Ascending aorta (tissue), 2 donors: Measurements from ENCODE around the gene DDX28. TPM values are rescaled to one million over a fixed set of nuclear protein-coding genes. Genes with fewer than 3 reads are reported as not detected.

Experiments used
- DNase-seq, 2 donors: peaks; one replicate each; pipeline ENCODE4 v3.0.0-alpha.2; 2019; ENCODE audit warnings: low spot score in 2 of 2
- H3K27ac ChIP-seq, 2 donors: fragments of 200-600 bp; sonication (generic); one replicate each; pipeline ENCODE4 v1.5.1; 2016 to 2017; ENCODE audit warnings: mild to moderate bottlenecking in 1 of 2
- H3K27me3 ChIP-seq: fragments of 200-600 bp; sonication (generic); one replicate; pipeline ENCODE4 v1.5.1; 2017
- H3K36me3 ChIP-seq, 2 donors: fragments of 200-600 bp; sonication (generic); one replicate each; pipeline ENCODE4 v1.5.1; 2016
- H3K4me1 ChIP-seq, 2 donors: fragments of 200-600 bp; sonication (generic); one replicate each; pipeline ENCODE4 v1.5.1; 2016 to 2017; ENCODE audit warnings: mild to moderate bottlenecking in 1 of 2
- H3K4me3 ChIP-seq, 2 donors: fragments of 200-600 bp; sonication (generic); one replicate each; pipeline ENCODE4 v1.5.1; 2016 to 2017; ENCODE audit warnings: mild to moderate bottlenecking in 1 of 2
- H3K9me3 ChIP-seq, 2 donors: fragments of 200-600 bp; sonication (generic); one replicate each; pipeline ENCODE4 v1.5.1; 2016
- intact Hi-C: fragments of 100-400 bp; cut with DNase I; formaldehyde crosslinking; loops from one replicate; pipeline ENCODE4 v1.15.1; 2023
- total RNA-seq: library from RNA; depleted of rRNA; stranded (reverse); fragments of >200 nt; gene quantifications from one replicate; pipeline ENCODE4 v1.1.0, GENCODE V29; 2016
- TF ChIP-seq, protein P1 (sequence below), 3 experiments: fragments of 200-600 bp in 2 of 3; fragments of 450-650 bp in 1 of 3; sonication (generic) in 2 of 3; IDR thresholded peaks; one replicate each; pipeline ENCODE4 v1.5.1; 2016 to 2019; ENCODE audit warnings: antibody characterized with exemption in 3 of 3, mild to moderate bottlenecking in 1 of 3, moderate library complexity in 1 of 3

Gene DDX28
- total RNA-seq, 1 donor from 2014 or later = 3.0 TPM

GRCh38 chr16:67987460-67988160, 35.4 kb downstream of the DDX28 start:
- H3K36me3 ChIP-seq = no peaks in the 10 kb centered on the region
- H3K27ac ChIP-seq = no peak overlapping the region
- no peaks in the 10 kb centered on the region for H3K27me3 ChIP-seq
- H3K4me1 ChIP-seq = no peaks in the 10 kb centered on the region
- no peak for DNase-seq
- intact Hi-C loops = no loop called here
- H3K9me3 ChIP-seq = no peaks in the 10 kb centered on the region
- TF ChIP-seq, protein P1, sequence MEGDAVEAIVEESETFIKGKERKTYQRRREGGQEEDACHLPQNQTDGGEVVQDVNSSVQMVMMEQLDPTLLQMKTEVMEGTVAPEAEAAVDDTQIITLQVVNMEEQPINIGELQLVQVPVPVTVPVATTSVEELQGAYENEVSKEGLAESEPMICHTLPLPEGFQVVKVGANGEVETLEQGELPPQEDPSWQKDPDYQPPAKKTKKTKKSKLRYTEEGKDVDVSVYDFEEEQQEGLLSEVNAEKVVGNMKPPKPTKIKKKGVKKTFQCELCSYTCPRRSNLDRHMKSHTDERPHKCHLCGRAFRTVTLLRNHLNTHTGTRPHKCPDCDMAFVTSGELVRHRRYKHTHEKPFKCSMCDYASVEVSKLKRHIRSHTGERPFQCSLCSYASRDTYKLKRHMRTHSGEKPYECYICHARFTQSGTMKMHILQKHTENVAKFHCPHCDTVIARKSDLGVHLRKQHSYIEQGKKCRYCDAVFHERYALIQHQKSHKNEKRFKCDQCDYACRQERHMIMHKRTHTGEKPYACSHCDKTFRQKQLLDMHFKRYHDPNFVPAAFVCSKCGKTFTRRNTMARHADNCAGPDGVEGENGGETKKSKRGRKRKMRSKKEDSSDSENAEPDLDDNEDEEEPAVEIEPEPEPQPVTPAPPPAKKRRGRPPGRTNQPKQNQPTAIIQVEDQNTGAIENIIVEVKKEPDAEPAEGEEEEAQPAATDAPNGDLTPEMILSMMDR (IDR thresholded peaks at IDR 0.05) = no peak
- no peak overlapping the region for H3K4me3 ChIP-seq

DNA sequence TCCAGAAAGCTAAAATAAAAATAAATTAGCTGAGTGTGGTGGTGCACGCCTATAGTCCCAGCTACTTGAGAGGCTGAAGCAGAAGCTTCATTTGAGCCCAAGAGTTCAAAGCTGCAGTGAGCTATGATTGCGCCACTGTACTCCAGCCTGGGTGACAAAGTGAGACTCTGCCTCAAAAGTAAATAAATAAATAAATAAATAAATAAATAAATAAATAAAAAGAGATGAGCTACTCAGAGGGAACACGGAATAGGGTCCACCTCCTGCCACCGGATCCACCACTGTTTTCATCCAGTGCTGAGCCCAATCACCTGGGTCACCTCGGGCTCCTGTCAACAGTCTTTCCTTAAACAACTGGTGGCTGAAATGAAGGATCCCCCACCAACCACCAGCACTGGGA, 36.1 kb downstream of the DDX28 start:
- DNase-seq = no peak
- intact Hi-C loops = no loop called here
- H3K4me1 ChIP-seq = no peaks in the 10 kb centered on the region
- H3K27ac ChIP-seq = no peak overlapping the region
- no peaks in the 10 kb centered on the region for H3K27me3 ChIP-seq
- TF ChIP-seq, protein P1 (IDR thresholded peaks at IDR 0.05) = no peak
- no peaks in the 10 kb centered on the region for H3K36me3 ChIP-seq
- H3K9me3 ChIP-seq = no peaks in the 10 kb centered on the region
- H3K4me3 ChIP-seq = no peak overlapping the region

DNA sequence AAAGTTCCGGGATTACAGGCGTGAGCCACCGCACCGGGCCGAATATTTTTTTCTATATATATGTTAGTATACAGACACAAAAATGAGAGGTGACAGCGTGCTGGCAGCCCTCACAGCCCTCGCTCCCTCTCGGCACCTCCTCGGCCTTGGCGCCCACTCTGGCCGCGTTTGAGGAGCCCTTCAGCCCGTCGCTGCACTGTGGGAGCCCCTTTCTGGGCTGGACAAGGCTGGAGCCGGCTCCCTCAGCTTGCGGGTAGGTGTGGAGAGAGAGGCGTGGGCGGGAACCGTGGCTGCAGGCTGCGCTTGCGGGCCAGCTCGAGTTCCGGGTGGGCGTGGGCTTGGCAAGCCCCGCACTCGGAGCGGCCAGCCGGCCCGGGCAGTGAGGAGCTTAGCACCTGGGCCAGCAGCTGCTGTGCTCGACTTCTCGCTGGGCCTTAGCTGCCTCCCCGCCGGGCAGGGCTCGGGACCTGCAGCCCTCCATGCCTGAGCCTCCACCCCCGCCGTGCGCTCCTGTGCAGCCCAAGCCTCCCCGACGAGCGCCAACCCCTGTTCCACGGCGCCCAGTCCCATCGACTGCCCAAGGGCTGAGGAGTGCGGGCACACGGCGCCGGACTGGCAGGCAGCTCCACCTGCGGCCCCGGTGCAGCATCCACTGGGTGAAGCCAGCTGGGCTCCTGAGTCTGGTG, 40.9 kb downstream of the DDX28 start:
- H3K4me3 ChIP-seq = no peak overlapping the region
- TF ChIP-seq, protein P1 (IDR thresholded peaks at IDR 0.05) = no peak
- H3K27ac ChIP-seq = no peak overlapping the region
- intact Hi-C loops = no loop called here
- H3K9me3 ChIP-seq = no peaks in the 10 kb centered on the region
- H3K4me1 ChIP-seq = no peaks in the 10 kb centered on the region
- no peaks in the 10 kb centered on the region for H3K27me3 ChIP-seq
- H3K36me3 ChIP-seq = no peaks in the 10 kb centered on the region
- no peak for DNase-seq

- TF ChIP-seq, protein P1 (IDR thresholded peaks at IDR 0.05) = no peak
- DNase-seq = no peak
- Histone ChIP-seq H3K9me3 (no peaks in the 10 kb centered on the region), H3K4me1 (no peaks in the 10 kb centered on the region), H3K4me3 (no peak within 1 kb of the TSS), H3K27ac (no peak within 1 kb of the TSS), H3K27me3 (no peaks in the 10 kb centered on the region), H3K36me3 (no peaks in the 10 kb centered on the region)
- intact Hi-C loops = no loop called here
Observed at GRCh38 chr16:67979955-67980678, 42.9 kb downstream of the DDX28 start, which contains the start of gene DPEP3. Gene DPEP3 (minus strand): TSS chr16:67980499. CDS start chr16:67980380, 119 bp downstream.

GRCh38 chr16:67977469-67978227, 45.4 kb downstream of the DDX28 start:
- Histone ChIP-seq H3K27me3 (no peaks in the 10 kb centered on the region), H3K36me3 (no peaks in the 10 kb centered on the region), H3K4me1 (no peaks in the 10 kb centered on the region), H3K9me3 (no peaks in the 10 kb centered on the region), H3K4me3 (no peak overlapping the region), H3K27ac (no peak overlapping the region)
- TF ChIP-seq, protein P1 (IDR thresholded peaks at IDR 0.05) = no peak
- DNase-seq = no peak
- intact Hi-C loops = no loop called here
